Measurements from ENCODE around the gene TIMM22. TPM values are rescaled to one million over a fixed set of nuclear protein-coding genes. Genes with fewer than 3 reads are reported as not detected.

TIMM22 gene
- total and polyA plus RNA-seq, 2 of the 13 experiments (the other 11 are each of a cell fraction or from before 2014, with no cell fraction given) = 6.2 to 15.5 TPM

GRCh38 chr17:996554-997344, at the start of gene TIMM22 (continued):
- TF ChIP-seq EEA1 (CRISPR knock-in tag; IDR thresholded peaks at IDR 0.05; ENCODE audit: borderline replicate concordance) = no peak
- peak; percentile 96 for TF ChIP-seq ZNF558 (CRISPR knock-in tag; IDR thresholded peaks at IDR 0.05; ENCODE audit: borderline replicate concordance)
- TF ChIP-seq KDM5B (CRISPR knock-in tag; IDR thresholded peaks at IDR 0.05; ENCODE audit: borderline replicate concordance) = peak; percentile 78
- peak; percentile 92 for TF ChIP-seq ZNF605 (CRISPR knock-in tag; IDR thresholded peaks at IDR 0.05)
- no peak for TF ChIP-seq SMARCC2 (IDR thresholded peaks at IDR 0.05)
- no peak for TF ChIP-seq MAFF (IDR thresholded peaks at IDR 0.05; ENCODE audit: low read depth, low read length)
- no peak; the same call in none of the 2 replicates for TF ChIP-seq ZNF782 (CRISPR knock-in tag; IDR thresholded peaks at IDR 0.05; ENCODE audit: borderline replicate concordance)
- peak; percentile 94; the same call in 1 of the 2 replicates for TF ChIP-seq ZNF788 (CRISPR knock-in tag; IDR thresholded peaks at IDR 0.05; ENCODE audit: borderline replicate concordance)
- 0 out of 2 replicates have a peak, but pooled peaks have one; percentile 59 for TF ChIP-seq AHDC1 (CRISPR knock-in tag; IDR thresholded peaks at IDR 0.05; ENCODE audit: borderline replicate concordance)
- peak; percentile 67; the same call in 1 of the 2 replicates for TF ChIP-seq ZNF746 (CRISPR knock-in tag; IDR thresholded peaks at IDR 0.05)
- no peak; the same call in 1 of the 2 replicates for TF ChIP-seq HMG20B (CRISPR knock-in tag; conservative IDR thresholded peaks at IDR 0.05)
- 0 out of 2 replicates have a peak, but pooled peaks have one; percentile 55 for TF ChIP-seq RARG (CRISPR knock-in tag; IDR thresholded peaks at IDR 0.05; ENCODE audit: low read depth)
- TF ChIP-seq HNRNPL (IDR thresholded peaks at IDR 0.05; ENCODE audit: low read depth, low read length) = 0 out of 2 replicates have a peak, but pooled peaks have one; percentile 29
- TF ChIP-seq RBFOX2 (IDR thresholded peaks at IDR 0.05; ENCODE audit: low read depth, low read length) = peak; percentile 91
- no peak for TF ChIP-seq ZUFSP (CRISPR knock-in tag; IDR thresholded peaks at IDR 0.05; ENCODE audit: borderline replicate concordance)
- peak; percentile 72; the same call in 1 of the 2 replicates for TF ChIP-seq PRDM10 (CRISPR knock-in tag; IDR thresholded peaks at IDR 0.05; ENCODE audit: low read depth)
- peak; percentile 100 for TF ChIP-seq ZFAT (CRISPR knock-in tag; conservative IDR thresholded peaks at IDR 0.05)
- peak; percentile 95 for TF ChIP-seq ZNF143 (CRISPR knock-in tag; IDR thresholded peaks at IDR 0.05)
